ENCODE data around the gene NBAS.

NBAS gene

GRCh38 chr2:15367715-15368114, 193.4 kb downstream of the NBAS start:
- no peaks in the 10 kb centered on the region for H3K4me1 ChIP-seq (ENCODE audit: control insufficient read depth, insufficient read depth, low read length)
- H3K4me3 ChIP-seq (ENCODE audit: low read depth, low read length), result no peak overlapping the region
- no peak overlapping the region for H3K27ac ChIP-seq (ENCODE audit: extremely low read depth, low read depth, low read length)
- CTCF ChIA-PET, result no interaction called here
- no peaks in the 10 kb centered on the region for H3K36me3 ChIP-seq (ENCODE audit: control insufficient read depth in 2 of 2, insufficient read depth in 1 of 2, low read length in 2 of 2)
- POLR2A ChIA-PET, result no interaction called here
- H3K9me3 ChIP-seq (ENCODE audit: control insufficient read depth, insufficient read depth, low read depth, low read length), result no peaks in the 10 kb centered on the region
- TF ChIP-seq ZNF366 (tag by site-specific recombination; conservative IDR thresholded peaks at IDR 0.05) (no peak), MYNN (tag by site-specific recombination; IDR thresholded peaks at IDR 0.05; ENCODE audit: borderline replicate concordance) (no peak), YY2 (tag by site-specific recombination; IDR thresholded peaks at IDR 0.05) (no peak), SCRT1 (tag by site-specific recombination; IDR thresholded peaks at IDR 0.05; ENCODE audit: borderline replicate concordance) (no peak), GFI1B (tag by site-specific recombination; IDR thresholded peaks at IDR 0.05) (no peak), IKZF3 (tag by site-specific recombination; IDR thresholded peaks at IDR 0.05) (no peak)

GRCh38 chr2:15367205-15367604, 193.9 kb downstream of the NBAS start:
- Histone ChIP-seq H3K4me1 (ENCODE audit: control insufficient read depth, insufficient read depth, low read length) (no peaks in the 10 kb centered on the region), H3K9me3 (ENCODE audit: control insufficient read depth, insufficient read depth, low read depth, low read length) (no peaks in the 10 kb centered on the region), H3K27ac (ENCODE audit: extremely low read depth, low read depth, low read length) (no peak overlapping the region), H3K4me3 (ENCODE audit: low read depth, low read length) (no peak overlapping the region), H3K36me3 (ENCODE audit: control insufficient read depth in 2 of 2, insufficient read depth in 1 of 2, low read length in 2 of 2) (no peaks in the 10 kb centered on the region)
- TF ChIP-seq ZNF292 (tag by site-specific recombination; IDR thresholded peaks at IDR 0.05; ENCODE audit: borderline replicate concordance, low read depth), result no peak
- TF ChIP-seq ZNF140 (tag by site-specific recombination; IDR thresholded peaks at IDR 0.05), result no peak
- no peak for TF ChIP-seq BCL11A (tag by site-specific recombination; IDR thresholded peaks at IDR 0.05; ENCODE audit: low read depth)
- TF ChIP-seq KLF17 (tag by site-specific recombination; IDR thresholded peaks at IDR 0.05), result no peak
- TF ChIP-seq WT1 (tag by site-specific recombination; IDR thresholded peaks at IDR 0.05), result no peak
- TF ChIP-seq ZNF248 (tag by site-specific recombination; IDR thresholded peaks at IDR 0.05), result no peak
- TF ChIP-seq ZSCAN16 (tag by site-specific recombination; IDR thresholded peaks at IDR 0.05), result no peak
- TF ChIP-seq ZNF639 (tag by site-specific recombination; IDR thresholded peaks at IDR 0.05), result no peak
- no peak for TF ChIP-seq ZBTB8A (tag by site-specific recombination; IDR thresholded peaks at IDR 0.05)
- TF ChIP-seq ZFP3 (tag by site-specific recombination; IDR thresholded peaks at IDR 0.05; ENCODE audit: low read depth), result no peak
- TF ChIP-seq ZSCAN4 (tag by site-specific recombination; IDR thresholded peaks at IDR 0.05), result no peak
- TF ChIP-seq ZNF202 (tag by site-specific recombination; IDR thresholded peaks at IDR 0.05; ENCODE audit: borderline replicate concordance), result no peak
- no peak for TF ChIP-seq ZFP69B (tag by site-specific recombination; IDR thresholded peaks at IDR 0.05)
- no peak for TF ChIP-seq ZNF600 (tag by site-specific recombination; IDR thresholded peaks at IDR 0.05)
- TF ChIP-seq ZFP41 (tag by site-specific recombination; IDR thresholded peaks at IDR 0.05; ENCODE audit: borderline replicate concordance), result no peak
- CTCF ChIA-PET, result no interaction called here
- POLR2A ChIA-PET, result no interaction called here

GRCh38 chr2:15365411-15365810, 195.7 kb downstream of the NBAS start:
- Histone ChIP-seq H3K9me3 (ENCODE audit: control insufficient read depth, insufficient read depth, low read depth, low read length) (no peaks in the 10 kb centered on the region), H3K36me3 (ENCODE audit: control insufficient read depth in 2 of 2, insufficient read depth in 1 of 2, low read length in 2 of 2) (no peaks in the 10 kb centered on the region), H3K4me1 (ENCODE audit: control insufficient read depth, insufficient read depth, low read length) (no peaks in the 10 kb centered on the region), H3K27ac (ENCODE audit: extremely low read depth, low read depth, low read length) (no peak overlapping the region), H3K4me3 (ENCODE audit: low read depth, low read length) (no peak overlapping the region)
- ChIA-PET CTCF (no interaction called here), POLR2A (no interaction called here)
- TF ChIP-seq ZBTB26 (tag by site-specific recombination; optimal IDR thresholded peaks at IDR 0.05) (no peak), ZNF747 (tag by site-specific recombination; IDR thresholded peaks at IDR 0.05) (no peak), ZNF274 (IDR thresholded peaks at IDR 0.05; ENCODE audit: low read length) (no peak), ZNF274 (tag by site-specific recombination; IDR thresholded peaks at IDR 0.05; ENCODE audit: borderline replicate concordance) (no peak), HOXC10 (CRISPR knock-in tag; IDR thresholded peaks at IDR 0.05) (no peak), ZNF214 (tag by site-specific recombination; IDR thresholded peaks at IDR 0.05; ENCODE audit: borderline replicate concordance) (no peak), ZNF404 (tag by site-specific recombination; IDR thresholded peaks at IDR 0.05) (no peak), ZNF19 (tag by site-specific recombination; IDR thresholded peaks at IDR 0.05; ENCODE audit: low read depth) (no peak)
